IPS-20b (cell line): Measurements from ENCODE around the gene PTPRF.
"Not testable (repeated sequence)": the region's sequence is repeated elsewhere in the genome, so short reads cannot be mapped to it uniquely, and the experiment has no call there.

ENCODE experiments used
- H3K27ac ChIP-seq: one replicate; pipeline ENCODE4 v1.5.1; 2013; ENCODE audit warnings: low read length
- H3K27me3 ChIP-seq: 2 replicates; pipeline ENCODE4 v1.6.1; 2013; ENCODE audit warnings: mild to moderate bottlenecking, low read length, inconsistent platforms; ENCODE audit not compliant: insufficient read depth
- H3K36me3 ChIP-seq: 2 replicates; pipeline ENCODE4 v1.6.1; 2013; ENCODE audit warnings: low read depth, mild to moderate bottlenecking, inconsistent platforms, low read length, moderate library complexity; ENCODE audit not compliant: insufficient read depth
- H3K4me1 ChIP-seq: 2 replicates; pipeline ENCODE4 v1.6.1; 2013; ENCODE audit warnings: mild to moderate bottlenecking, control low read depth, inconsistent platforms, low read length, moderate library complexity; ENCODE audit not compliant: insufficient read depth
- H3K4me3 ChIP-seq: 2 replicates; pipeline ENCODE4 v1.5.1; 2013; ENCODE audit warnings: mild to moderate bottlenecking, low read length, inconsistent platforms
- H3K9ac ChIP-seq: 2 replicates; pipeline ENCODE4 v1.6.1; 2013; ENCODE audit warnings: low read depth, mild to moderate bottlenecking, inconsistent platforms, low read length, moderate library complexity
- H3K9me3 ChIP-seq: 2 replicates; pipeline ENCODE4 v1.6.1; 2013; ENCODE audit warnings: mild to moderate bottlenecking, low read depth, low read length, inconsistent platforms; ENCODE audit not compliant: insufficient read depth

Gene PTPRF

DNA sequence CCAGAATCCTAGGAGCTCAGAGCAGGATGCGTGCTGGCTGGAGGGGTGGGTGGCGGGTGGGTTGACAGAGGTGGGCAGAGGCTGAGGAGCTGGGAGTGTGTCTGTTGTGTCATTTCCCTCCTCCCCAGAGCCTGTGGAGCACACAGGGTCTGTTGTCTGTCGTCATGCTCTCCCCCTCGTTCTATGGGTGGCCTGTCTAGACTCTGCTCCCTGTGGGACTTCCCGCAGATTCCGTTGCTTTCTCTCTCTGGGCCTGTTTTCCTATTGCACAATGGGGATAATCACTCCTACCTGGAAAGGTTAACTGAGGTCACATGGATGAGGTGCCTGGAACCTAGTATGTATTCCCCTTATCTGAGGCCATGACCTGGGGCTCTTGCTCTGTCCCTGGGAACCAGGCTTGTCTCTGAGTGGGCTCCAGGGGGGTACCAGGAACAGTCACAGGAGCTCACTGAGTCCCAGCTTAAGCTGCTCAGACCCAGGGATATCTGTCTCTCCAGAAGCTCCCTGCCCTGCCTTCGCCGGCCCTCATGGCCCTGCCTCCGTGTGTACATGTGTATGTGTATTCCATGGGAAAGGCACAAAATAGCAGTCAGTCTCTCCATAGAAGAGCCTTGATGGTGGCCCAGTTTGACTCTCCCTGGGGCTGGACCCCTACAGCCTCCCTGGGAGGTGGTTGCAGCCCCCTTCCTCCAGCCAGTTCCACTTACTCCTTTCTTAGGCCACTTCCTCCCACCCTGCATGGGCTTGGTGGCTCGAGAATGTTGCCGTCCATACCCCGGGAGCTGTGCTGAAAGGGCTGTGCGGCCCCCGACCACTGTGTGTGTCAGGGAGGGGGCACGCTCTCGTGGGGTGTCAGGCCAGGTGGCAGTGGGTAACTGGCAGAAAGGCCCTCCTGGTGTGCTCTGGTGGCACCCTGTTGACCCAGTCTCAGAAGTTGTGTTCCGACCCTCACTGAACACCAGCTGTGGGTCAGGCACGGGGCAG is 17.9 kb downstream of the PTPRF start:
- H3K4me1 ChIP-seq, result peaks cover 44% of the 10 kb centered on the region
- H3K4me3 ChIP-seq, result no peak overlapping the region
- peak overlapping the region; percentile 45 for H3K27ac ChIP-seq
- no peaks in the 10 kb centered on the region for H3K9me3 ChIP-seq
- no peak overlapping the region for H3K9ac ChIP-seq
- H3K27me3 ChIP-seq, result no peaks in the 10 kb centered on the region
- peaks cover 41% of the 10 kb centered on the region for H3K36me3 ChIP-seq

DNA sequence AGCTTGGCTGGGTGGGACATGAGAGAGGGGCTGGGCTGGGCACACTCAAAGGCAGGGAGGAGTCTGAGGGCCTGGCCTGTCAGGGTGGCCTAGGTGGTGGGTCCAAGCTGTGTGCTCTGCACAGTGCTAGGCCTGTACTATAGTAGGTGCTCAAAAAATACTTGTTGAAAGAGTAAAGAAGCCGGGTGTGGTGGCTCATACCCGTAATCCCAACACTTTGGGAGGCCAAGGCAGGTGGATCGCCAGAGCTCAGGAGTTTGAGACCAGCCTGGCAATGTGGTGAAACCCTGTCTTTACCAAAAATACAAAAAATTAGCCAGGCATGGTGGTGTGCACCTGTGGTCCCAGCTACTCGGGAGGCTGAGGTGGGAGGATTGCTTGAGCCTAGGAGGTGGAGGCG is 18.7 kb downstream of the PTPRF start:
- Histone ChIP-seq H3K9ac (peak overlapping the region; percentile 87; the same call in 1 of the 2 replicates), H3K4me1 (peaks cover 44% of the 10 kb centered on the region), H3K4me3 (peak overlapping the region; percentile 43), H3K36me3 (peaks cover 48% of the 10 kb centered on the region), H3K27ac (peak overlapping the region; percentile 45)
- not testable (repeated sequence) for H3K9me3 ChIP-seq, H3K27me3 ChIP-seq

DNA sequence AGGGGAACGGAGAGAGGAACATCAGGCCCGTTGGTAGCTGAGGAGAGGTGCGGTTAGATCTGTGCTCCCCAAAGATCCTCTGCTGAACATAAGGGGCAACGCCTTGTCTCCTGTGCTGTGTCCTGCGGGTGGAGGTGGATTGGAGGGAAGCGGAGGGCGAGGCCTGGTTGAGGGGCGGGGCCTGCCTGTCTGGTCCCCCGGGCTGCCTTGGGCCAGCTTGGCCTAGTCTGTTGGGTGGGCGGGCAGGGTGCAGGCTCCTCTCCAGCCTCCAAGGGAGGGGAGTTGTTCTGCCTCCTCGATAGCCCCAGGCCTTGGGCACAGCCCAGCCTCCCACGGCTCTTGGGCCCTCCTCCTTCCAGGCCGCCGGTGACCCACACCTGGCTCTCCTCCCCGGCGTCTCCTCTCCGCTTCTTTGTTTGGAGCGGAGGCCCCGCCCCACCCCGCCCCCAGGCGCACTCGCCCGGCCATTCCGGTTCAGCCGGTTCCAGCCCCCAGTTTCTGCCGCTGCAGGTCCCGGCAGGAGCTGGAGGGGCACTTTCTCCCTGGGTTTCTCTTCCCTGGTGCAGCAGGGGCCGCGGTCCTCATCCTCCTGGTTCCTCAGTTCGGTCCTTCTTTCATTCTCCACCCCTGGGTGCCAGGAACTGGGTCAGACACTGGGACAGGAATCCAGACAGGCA is 19.4 kb downstream of the PTPRF start:
- Histone ChIP-seq H3K4me3 (peak overlapping the region; percentile 71), H3K36me3 (peaks cover 46% of the 10 kb centered on the region), H3K27me3 (no peaks in the 10 kb centered on the region), H3K4me1 (peaks cover 44% of the 10 kb centered on the region), H3K27ac (peak overlapping the region; percentile 94), H3K9me3 (no peaks in the 10 kb centered on the region), H3K9ac (peak overlapping the region; percentile 87)

DNA sequence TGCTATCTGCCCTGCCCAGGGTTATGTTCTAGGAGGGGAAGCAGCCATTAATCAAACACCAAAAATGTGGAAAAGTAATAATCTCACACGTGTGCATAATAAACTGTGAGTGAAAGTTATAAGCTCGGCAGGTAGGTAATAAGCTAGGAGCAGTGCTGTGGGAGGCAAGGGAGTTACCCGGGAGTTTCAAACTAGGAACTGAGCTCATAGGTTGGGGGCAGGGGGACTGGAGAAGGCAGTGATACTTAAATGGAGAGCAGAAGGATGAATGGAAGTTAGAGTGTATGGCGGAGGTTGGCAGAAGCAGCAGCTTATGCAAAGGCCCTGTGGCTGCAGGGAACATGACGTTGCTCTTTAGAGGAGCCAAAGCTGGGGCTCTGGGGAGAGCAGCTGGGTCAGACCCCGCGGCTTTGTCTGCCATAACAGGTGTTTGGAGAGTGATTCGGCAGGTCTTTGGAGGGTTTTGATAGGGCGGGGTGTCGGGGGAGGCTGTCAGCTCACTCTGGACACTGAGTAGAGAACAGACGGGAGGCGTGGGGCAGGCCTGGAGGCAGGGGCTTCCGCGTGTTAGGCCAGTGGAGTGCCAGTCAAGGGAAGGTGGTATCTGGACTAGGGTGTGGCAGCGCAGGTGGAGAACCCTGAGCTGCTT is 20.0 kb downstream of the PTPRF start:
- Histone ChIP-seq H3K36me3 (peaks cover 51% of the 10 kb centered on the region), H3K27ac (peak overlapping the region; percentile 94), H3K27me3 (no peaks in the 10 kb centered on the region), H3K4me3 (peak overlapping the region; percentile 71), H3K9me3 (no peaks in the 10 kb centered on the region), H3K9ac (peak overlapping the region; percentile 87), H3K4me1 (peaks cover 38% of the 10 kb centered on the region)

DNA sequence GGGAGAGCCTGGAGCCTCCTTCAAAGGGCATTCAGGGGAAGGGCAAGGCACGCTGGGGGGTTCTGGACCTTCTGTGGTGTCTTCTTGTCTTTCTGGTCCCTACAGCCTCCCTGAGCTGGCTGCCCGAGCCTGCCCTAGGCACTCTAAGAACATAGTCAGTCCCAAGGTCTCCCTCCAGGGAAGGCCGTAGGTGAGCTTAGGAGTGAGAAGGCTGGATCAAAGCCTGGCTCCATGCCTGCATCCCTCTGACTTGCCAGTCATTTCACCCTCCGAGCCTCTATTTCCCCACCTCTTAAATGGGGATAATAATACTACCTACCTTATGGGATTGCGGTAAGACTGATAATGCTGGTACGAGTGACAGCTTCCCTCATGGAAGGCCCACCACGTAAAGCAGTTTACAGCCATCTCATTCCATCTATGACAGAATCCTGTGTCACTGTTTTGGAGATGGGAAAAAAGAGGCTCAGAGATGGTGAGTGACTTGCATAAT is 20.8 kb downstream of the PTPRF start:
- Histone ChIP-seq H3K4me3 (no peak overlapping the region), H3K27me3 (no peaks in the 10 kb centered on the region), H3K36me3 (peaks cover 58% of the 10 kb centered on the region), H3K9me3 (no peaks in the 10 kb centered on the region), H3K9ac (peak overlapping the region; percentile 87; the same call in 1 of the 2 replicates), H3K4me1 (peaks cover 32% of the 10 kb centered on the region), H3K27ac (no peak overlapping the region)

DNA sequence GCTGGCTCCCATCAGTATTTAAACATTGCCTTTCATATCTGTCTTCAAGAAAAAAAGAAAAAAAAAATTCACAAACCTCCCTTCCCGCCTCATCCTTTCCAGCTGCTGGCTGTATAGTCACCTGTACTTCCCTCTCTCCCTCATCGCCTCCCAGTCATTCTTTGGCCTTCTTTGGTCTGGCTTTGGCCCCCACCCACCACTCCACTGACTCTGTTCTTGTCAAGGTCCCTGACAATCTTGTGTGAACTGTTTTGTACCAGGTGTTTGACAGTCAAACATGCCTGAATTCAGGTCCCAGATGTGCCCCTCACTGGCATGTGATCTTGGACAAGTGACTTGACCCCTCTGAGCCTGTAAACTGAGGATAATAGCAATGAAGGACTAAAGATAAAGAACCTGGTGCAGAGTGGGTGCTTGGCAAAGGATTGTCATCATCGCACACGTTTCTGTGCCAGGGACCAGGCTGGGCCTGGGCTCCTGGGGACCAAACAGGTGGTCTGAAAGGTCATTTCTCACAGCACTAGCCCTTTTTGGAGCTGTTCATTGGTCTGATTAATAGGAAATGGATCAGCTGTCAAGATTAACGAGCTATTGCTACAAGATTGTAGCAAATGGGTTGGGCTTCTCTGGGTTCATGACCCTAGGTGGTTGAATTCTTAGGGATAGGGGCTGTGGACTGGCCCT is 21.5 kb downstream of the PTPRF start:
- Histone ChIP-seq H3K27ac (peak overlapping the region; percentile 20), H3K27me3 (no peaks in the 10 kb centered on the region), H3K36me3 (peaks cover 59% of the 10 kb centered on the region), H3K9me3 (no peaks in the 10 kb centered on the region), H3K4me1 (peaks cover 28% of the 10 kb centered on the region), H3K4me3 (no peak overlapping the region), H3K9ac (no peak overlapping the region)

DNA sequence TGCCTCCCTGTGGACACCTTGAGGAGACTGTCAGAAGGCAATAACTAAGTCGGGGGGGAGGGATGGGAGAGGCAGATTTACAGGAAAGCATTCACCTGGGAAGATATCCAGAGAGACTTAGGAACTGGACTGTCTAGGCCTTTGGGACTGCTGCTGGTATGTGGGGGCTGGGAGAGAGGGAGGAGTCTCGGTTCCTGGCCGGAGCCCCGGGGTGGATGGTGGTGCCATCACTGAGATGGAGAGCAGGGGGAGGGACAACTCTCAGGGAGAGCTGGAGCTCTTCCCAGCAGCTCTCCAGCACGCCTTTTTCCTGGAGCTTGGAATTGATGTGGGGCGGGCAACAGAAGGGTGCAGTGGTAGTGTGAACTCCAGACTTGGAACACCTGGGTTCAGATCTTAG is 22.1 kb downstream of the PTPRF start:
- Histone ChIP-seq H3K9ac (no peak overlapping the region), H3K9me3 (no peaks in the 10 kb centered on the region), H3K27me3 (no peaks in the 10 kb centered on the region), H3K4me1 (peaks cover 28% of the 10 kb centered on the region; the same call in 1 of the 2 replicates), H3K27ac (no peak overlapping the region), H3K4me3 (no peak overlapping the region), H3K36me3 (peaks cover 53% of the 10 kb centered on the region)

DNA sequence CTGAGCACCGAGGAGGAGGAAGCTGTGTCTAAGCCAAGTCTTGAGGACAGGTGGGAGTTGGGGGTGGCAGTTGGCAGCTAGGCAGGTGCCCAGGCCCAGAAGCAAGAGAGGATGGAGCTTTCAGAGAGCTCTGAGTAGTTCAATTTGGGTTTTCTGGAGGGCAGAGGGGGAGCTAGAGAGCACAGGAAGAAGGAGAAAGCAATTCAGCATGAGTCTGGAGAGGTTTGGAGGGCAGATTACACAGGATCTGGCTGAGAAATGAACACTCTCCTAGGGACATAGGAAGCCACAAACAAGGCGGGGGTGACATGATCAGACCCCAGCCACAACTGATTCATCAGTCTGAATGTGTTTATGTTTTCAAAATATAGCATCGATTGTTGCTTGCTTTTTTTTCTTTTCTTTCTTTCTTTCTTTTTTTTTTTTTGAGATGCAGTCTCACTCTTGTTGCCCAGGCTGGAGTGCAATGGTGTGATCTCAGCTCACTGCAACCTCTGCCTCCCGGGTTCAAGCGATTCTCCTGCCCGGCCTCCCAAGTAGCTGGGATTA is 23.8 kb downstream of the PTPRF start:
- no peak overlapping the region for H3K4me3 ChIP-seq
- no peaks in the 10 kb centered on the region for H3K27me3 ChIP-seq
- no peak overlapping the region for H3K27ac ChIP-seq
- H3K4me1 ChIP-seq, result peaks cover 29% of the 10 kb centered on the region
- peaks cover 50% of the 10 kb centered on the region for H3K36me3 ChIP-seq
- H3K9me3 ChIP-seq, result no peaks in the 10 kb centered on the region
- H3K9ac ChIP-seq, result no peak overlapping the region

DNA sequence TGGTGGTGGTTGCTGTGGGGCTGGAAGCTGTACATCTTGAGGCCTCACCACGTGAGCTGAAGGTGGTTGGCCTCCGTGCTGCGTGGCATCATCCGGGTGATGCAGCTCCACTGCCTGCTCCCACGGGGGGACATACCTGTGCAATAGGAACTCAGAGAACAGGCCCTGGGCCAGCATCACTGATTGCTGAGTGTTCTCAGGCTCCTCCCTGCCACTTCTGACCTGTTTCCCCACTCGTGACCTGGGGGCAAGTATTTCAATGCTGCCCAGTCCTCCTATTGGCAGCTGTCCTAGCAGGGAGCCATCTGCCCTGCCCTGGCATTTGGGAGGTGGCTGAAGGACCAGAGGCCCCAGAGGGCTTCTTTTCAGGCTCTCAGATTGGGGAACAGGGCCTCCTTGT is 26.1 kb downstream of the PTPRF start:
- H3K4me1 ChIP-seq, result peaks cover 15% of the 10 kb centered on the region
- no peak overlapping the region for H3K9ac ChIP-seq
- peaks cover 52% of the 10 kb centered on the region for H3K36me3 ChIP-seq
- no peaks in the 10 kb centered on the region for H3K27me3 ChIP-seq
- no peak overlapping the region for H3K27ac ChIP-seq
- H3K9me3 ChIP-seq, result no peaks in the 10 kb centered on the region
- H3K4me3 ChIP-seq, result no peak overlapping the region

DNA sequence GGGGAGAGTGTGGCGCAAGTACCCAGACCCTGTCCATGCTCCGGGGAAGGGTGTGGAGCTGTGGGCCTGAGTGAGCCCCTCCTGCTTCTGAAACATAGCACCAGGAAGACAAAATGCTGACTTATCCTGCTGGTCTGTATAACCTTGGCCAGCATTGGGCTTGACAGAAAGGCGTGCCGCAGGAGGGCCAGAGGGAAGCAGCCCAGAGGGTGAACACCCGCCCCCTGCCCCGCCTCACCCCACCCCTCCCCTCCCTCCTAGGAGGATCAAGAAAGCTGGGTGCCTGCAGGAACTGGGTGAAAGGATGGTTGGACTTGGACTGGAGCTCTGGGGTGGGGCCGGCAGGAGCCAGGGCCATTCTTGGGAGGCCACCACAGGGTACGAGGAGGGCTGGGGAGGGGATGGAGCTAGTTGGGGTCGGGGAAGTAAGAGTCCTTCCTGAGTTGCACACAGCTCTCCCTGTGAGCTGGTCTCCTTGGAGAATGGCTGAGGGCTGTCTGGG is 27.1 kb downstream of the PTPRF start:
- Histone ChIP-seq H3K4me1 (peaks cover 11% of the 10 kb centered on the region), H3K27me3 (no peaks in the 10 kb centered on the region), H3K36me3 (peaks cover 44% of the 10 kb centered on the region), H3K4me3 (peak overlapping the region; percentile 20; the same call in 1 of the 2 replicates), H3K9me3 (no peaks in the 10 kb centered on the region), H3K9ac (peak overlapping the region; percentile 54; the same call in 1 of the 2 replicates), H3K27ac (no peak overlapping the region)
